HG03558 (cell line): ENCODE results near the gene SPARCL1.

Experiments used
- ATAC-seq: cut with Tn5 transposase; IDR thresholded peaks from one replicate; pipeline ENCODE4 v1.9.1; 2021; ENCODE audit warnings: moderate number of reproducible peaks; ENCODE audit not compliant: unreplicated experiment; ENCODE audit errors: extremely low read depth

SPARCL1 gene

GRCh38 chr4:87541956-87542709 lies 13.0 kb upstream of the SPARCL1 start:
- no peak for ATAC-seq

GRCh38 chr4:87541521-87541920 lies 12.3 kb upstream of the SPARCL1 start:
- ATAC-seq: no peak

GRCh38 chr4:87540146-87541058 lies 11.2 kb upstream of the SPARCL1 start:
- no peak for ATAC-seq

GRCh38 chr4:87532907-87533306 lies 3.7 kb upstream of the SPARCL1 start:
- ATAC-seq: no peak

GRCh38 chr4:87532109-87532508 lies 2.9 kb upstream of the SPARCL1 start:
- no peak for ATAC-seq

- ATAC-seq: no peak
Observed at GRCh38 chr4:87531621-87532020, 2.4 kb upstream of the SPARCL1 start.

- ATAC-seq: no peak
Observed at GRCh38 chr4:87530868-87531267, 1.7 kb upstream of the SPARCL1 start.

GRCh38 chr4:87530229-87530628 lies 1.1 kb upstream of the SPARCL1 start:
- no peak for ATAC-seq

GRCh38 chr4:87527431-87528220 lies 1.6 kb downstream of the SPARCL1 start:
- ATAC-seq: no peak

- ATAC-seq: no peak
Observed at GRCh38 chr4:87525636-87526295, 3.4 kb downstream of the SPARCL1 start.

- no peak for ATAC-seq
Observed at GRCh38 chr4:87524456-87524855, 4.7 kb downstream of the SPARCL1 start.

GRCh38 chr4:87523307-87523706 lies 5.9 kb downstream of the SPARCL1 start:
- ATAC-seq: no peak

GRCh38 chr4:87521757-87522374 lies 7.3 kb downstream of the SPARCL1 start:
- ATAC-seq: no peak

- no peak for ATAC-seq
Observed at GRCh38 chr4:87521319-87521718, 7.9 kb downstream of the SPARCL1 start.

- ATAC-seq: no peak
Observed at GRCh38 chr4:87517621-87518020, 11.6 kb downstream of the SPARCL1 start.

- ATAC-seq: no peak
Observed at GRCh38 chr4:87516683-87517082, 12.5 kb downstream of the SPARCL1 start.

GRCh38 chr4:87512400-87512799 lies 16.8 kb downstream of the SPARCL1 start:
- ATAC-seq: no peak

- no peak for ATAC-seq
Observed at GRCh38 chr4:87511500-87511899, 17.7 kb downstream of the SPARCL1 start.

GRCh38 chr4:87510747-87511146 lies 18.4 kb downstream of the SPARCL1 start:
- ATAC-seq: no peak
